ENCODE results near the gene MYO1H.
"Not testable (repeated sequence)": the region's sequence is repeated elsewhere in the genome, so short reads cannot be mapped to it uniquely, and the experiment has no call there.

The MYO1H gene

GRCh38 chr12:109352184-109352583 is 4.5 kb downstream of the MYO1H start:
- no peak for DNase-seq

- no peak for DNase-seq
These were observed 8.9 kb downstream of the MYO1H start for GRCh38 chr12:109356577-109356976.

DNA sequence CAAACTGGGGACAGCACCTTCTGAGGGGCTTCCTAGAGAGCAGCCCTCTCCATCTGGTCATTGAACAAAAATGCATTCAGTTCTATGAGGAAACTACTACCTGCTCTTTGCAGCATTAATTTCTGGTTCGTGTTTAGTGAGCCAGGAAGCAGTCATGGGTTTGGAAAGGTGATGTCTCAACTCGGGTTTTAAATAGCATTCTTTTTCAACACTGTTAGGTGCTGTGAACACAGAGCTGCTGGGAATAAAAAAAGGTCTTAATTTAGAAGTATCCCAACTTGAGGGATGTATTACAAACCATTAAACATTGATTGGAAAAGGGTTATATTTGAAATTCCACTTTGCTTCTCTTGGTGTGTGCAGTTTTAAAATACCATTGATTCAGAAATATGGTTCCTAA is 9.3 kb downstream of the MYO1H start:
- no peak for DNase-seq

DNA sequence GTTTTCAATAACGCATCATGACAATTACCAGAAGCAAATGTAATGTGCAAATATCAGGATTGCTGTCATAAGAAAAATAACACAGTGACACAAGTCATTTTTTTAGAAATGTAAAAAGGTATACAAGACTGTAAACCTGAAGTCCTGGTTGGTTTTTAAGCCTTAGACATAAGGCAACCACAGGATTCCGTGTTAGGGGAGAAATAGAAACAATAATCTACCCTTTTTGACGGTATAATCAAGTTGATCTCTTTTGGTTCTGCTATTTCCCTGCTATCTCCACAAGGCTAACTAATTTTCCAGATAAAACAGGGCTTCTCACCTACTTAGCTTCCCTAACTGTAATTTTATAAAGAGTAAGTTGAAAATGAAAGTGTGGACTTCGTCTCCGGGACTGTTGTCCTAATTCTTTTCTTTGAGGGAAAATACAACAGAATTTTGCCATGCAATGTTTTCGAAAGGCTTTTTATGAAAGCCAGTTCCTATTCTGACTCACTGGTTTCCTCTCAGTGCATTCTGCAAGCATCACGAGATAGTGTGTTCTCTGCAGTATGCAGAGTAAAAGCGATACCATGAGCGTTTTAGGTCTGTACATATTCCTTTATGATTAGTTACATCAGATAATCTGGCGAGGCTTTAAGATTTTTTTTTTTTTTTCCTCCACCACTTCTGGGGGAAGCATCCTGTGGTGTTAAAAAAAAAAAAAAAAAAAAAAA is 10.6 kb downstream of the MYO1H start:
- no peak for DNase-seq

DNA sequence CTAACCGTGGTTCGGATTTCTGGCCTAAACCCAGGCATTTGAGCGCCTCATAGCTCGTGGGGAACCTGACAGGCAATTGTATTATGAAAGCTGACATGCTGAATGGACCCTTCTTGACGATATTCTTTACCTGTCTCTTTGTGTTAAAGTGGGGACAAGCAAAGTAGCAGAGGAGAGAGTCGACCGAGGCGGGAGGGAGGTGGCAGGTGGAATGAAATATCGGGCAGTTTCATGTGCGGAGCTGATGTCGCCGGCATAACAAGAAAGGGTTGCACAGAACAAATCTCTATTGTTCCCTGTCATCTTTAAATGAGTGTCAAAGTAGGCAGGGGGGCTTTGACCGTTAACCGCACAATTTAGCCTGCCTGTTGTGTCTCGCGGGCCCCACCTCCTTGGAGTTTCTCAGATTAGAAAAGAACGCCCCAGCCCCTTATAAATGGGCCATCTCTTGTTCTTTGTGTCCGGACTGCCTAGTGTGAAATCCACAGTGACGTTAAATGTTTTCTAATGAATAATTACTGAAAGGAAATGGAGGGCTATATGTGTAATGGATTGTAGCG is 11.5 kb downstream of the MYO1H start:
- DNase-seq = no peak

- DNase-seq = no peak
These were observed 22.1 kb downstream of the MYO1H start for GRCh38 chr12:109369831-109370230.

DNA sequence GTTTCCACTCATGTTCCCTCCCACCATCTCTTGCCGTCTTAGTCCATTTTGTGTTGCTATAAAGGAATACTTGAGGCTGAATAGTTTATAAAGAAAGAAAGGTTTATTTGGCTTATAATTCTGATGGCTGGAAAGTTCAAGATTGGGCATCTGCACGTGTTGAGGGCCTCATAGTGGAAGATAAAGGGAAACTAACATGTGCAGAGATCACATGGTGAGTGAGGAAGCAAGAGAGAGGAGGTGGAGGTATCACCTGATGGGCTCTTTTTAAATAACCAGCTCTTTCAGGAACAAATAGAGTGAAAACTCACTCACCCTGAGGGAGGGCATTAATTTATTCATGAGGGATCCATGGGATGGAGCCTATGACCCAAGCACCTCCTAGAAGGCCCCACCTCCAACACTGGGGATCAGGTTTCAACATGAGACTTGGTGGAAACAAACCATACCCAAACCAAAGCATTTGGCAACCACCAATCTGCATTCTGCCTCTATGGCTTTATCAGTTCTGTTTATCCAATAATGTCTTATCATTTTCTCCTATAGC is 29.5 kb downstream of the MYO1H start:
- DNase-seq = no peak

- no peak for DNase-seq
These were observed 30.9 kb downstream of the MYO1H start for GRCh38 chr12:109378569-109378968.

DNA sequence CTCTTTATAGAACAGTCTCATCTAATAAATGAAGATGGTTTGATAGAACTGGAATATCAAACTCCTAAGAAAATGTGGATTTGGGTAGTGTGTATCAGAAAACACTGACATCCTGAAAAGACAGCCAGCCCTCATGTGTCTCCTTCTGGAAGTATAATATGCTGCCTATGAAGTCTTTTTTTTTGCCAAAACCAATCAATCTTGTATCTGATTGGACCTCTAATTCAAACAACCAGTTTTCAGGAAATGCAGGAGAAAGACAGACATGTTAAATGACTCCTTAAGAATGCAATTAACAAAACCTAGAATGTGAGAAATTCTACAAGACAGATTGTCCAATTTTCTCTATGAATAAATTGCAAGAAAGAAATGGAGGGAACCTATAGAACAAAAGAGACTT is 34.3 kb downstream of the MYO1H start:
- no peak for DNase-seq

- no peak for DNase-seq
These were observed 35.5 kb downstream of the MYO1H start for GRCh38 chr12:109383240-109383639.

DNA sequence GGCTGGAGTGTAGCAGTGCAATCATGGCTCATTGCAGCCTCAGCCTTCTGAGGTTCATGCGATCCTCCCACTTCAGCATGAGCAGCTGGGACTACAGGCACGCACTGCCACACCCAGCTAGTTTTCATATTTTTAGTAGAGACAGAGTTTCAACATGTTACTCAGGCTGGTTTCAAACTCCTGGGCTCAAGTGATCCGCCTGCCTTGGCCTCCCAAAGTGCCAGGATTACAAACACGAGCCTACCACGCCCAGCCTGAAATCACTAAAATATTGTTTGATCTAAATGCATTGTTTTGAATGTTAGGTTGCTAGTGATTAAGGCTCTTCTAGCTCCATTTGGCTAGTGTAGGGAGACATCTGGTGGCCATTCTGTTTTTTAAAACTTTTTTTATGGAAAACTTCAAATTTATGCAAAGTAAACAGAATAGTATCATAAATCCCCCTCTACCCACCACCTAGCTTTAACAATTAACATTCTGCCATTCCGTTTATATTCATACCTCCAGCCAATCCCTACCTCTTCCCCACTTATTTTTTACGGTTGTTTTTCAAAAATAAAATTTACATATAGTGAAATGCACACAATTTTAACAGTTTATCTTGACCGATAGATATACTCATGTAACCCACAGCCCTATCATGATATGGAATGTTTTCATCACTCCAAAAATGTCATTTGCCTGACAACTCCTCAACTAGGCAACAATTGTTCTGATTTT is 37.8 kb downstream of the MYO1H start:
- peak in 1 of 2 donors; percentile 40 for DNase-seq

GRCh38 chr12:109386059-109386433 is 38.3 kb downstream of the MYO1H start:
- no peak for DNase-seq

GRCh38 chr12:109387425-109388166 is 39.9 kb downstream of the MYO1H start:
- no peak for DNase-seq

DNA sequence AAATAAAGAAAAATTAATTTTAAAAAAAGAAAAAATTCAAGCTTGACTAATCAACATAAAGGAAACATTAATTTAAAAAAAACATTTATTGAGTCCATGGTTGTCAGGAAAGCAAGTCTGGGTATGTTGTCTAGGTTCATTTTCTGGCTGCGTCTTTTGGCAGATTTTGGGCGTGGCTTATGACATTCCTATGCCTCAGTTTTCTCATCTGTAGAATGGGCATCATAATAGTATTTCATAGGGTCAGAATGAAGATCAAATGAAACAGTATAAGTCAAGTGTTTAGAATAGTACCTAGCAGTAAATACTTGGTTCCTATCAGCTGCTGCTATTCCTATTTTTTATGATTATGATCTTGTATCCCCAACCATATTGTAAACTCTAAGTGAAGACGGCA is 40.5 kb downstream of the MYO1H start:
- no peak for DNase-seq

DNA sequence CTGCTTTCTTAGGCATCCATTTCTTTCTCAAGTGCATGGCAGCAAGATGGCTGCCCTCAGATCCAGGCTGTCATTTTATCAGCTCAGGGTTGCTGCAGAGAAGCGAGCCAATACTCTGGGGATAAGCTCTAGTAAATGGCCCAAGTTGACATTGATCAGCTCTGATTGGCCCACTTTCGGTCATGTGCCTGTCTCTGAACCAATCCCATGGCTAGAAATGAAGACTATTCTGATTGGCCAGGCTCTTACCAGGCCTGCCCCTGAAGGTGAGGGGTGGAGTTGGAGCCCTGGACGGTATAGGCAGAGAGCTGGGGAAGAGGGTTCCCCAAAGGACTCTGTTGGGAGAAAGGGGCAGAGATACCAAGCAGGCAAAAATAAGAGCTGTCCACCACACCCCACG is 41.4 kb downstream of the MYO1H start:
- DNase-seq = no peak

- peak; percentile 11 to 59 for DNase-seq
These were observed 46.0 kb downstream of the MYO1H start for GRCh38 chr12:109393437-109394345.

- no peak for DNase-seq
These were observed 47.2 kb downstream of the MYO1H start for GRCh38 chr12:109394891-109395290.

- not testable (repeated sequence) for DNase-seq
These were observed 57.1 kb downstream of the MYO1H start for GRCh38 chr12:109404841-109405240.

- DNase-seq = not testable (repeated sequence)
These were observed 58.4 kb downstream of the MYO1H start for GRCh38 chr12:109406147-109406546.

- DNase-seq = no peak
These were observed 71.3 kb downstream of the MYO1H start for GRCh38 chr12:109418848-109419480.

DNA sequence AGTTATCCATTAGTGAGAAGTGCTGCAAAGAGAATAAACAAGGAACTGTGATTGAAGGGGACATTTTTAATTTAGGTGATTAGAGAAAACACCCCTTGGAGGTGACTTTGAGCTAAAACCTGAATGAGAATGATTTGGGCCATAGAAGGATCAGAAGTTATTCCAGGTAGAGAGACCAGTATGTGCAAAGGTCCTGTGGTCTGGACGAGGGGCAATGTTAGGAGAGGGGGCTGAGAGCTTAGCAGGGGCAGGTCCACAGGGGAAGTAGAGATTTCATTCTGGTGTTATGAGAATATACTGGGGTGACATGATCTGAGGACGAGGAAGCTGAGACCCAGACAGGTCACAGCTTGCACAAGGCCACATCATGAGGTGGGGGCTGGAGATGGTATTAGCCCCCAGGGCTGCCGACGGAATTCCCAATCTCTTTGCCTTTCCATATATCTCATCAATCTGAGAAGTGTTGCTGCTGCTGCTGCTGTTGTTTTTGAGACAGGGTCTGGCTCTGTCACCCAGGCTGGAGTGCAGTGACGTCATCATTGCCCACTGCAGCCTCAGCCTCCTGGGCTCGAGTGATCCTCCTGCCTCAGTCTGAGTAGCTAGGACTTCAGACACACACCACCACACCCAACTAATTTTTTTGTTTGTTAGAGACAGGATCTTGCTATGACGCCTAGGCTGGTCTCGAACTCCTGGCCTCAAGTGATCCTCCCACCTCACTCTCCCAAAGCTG is 73.8 kb downstream of the MYO1H start:
- DNase-seq = no peak
